ENCODE results near the gene TRPT1.
A peak's percentile ranks its signal among the peaks of the same experiment; 100 is the strongest.

Gene TRPT1

GRCh38 chr11:64238076-64238475 lies 12.1 kb upstream of the TRPT1 start:
- peaks cover 30% of the 10 kb centered on the region for H3K4me1 ChIP-seq (ENCODE audit: low read depth, poor library complexity, severe bottlenecking)
- H3K27me3 ChIP-seq (ENCODE audit: insufficient read depth, low read depth) = no peaks in the 10 kb centered on the region
- H3K79me2 ChIP-seq (ENCODE audit: insufficient read depth, low read depth) = peaks cover 10% of the 10 kb centered on the region; the same call in 1 of the 2 replicates
- H2AFZ ChIP-seq (ENCODE audit: low read depth) = no peak overlapping the region
- no peak overlapping the region for H3K9ac ChIP-seq
- TF ChIP-seq CTCF (conservative IDR thresholded peaks at IDR 0.05; ENCODE audit: low read depth, low read length) = no peak
- no peaks in the 10 kb centered on the region for H4K20me1 ChIP-seq (ENCODE audit: insufficient read depth)
- no peaks in the 10 kb centered on the region for H3K36me3 ChIP-seq (ENCODE audit: insufficient read depth)
- H3K4me3 ChIP-seq (IDR thresholded peaks at IDR 0.05; ENCODE audit: insufficient read depth, low read depth, low read length) = no peak overlapping the region
- no peak overlapping the region for H3K4me2 ChIP-seq
- no peak overlapping the region for H3K27ac ChIP-seq

- no peaks in the 10 kb centered on the region for H4K20me1 ChIP-seq (ENCODE audit: insufficient read depth)
- H2AFZ ChIP-seq (ENCODE audit: low read depth) = no peak overlapping the region
- TF ChIP-seq CTCF (conservative IDR thresholded peaks at IDR 0.05; ENCODE audit: low read depth, low read length) = no peak
- H3K4me3 ChIP-seq (IDR thresholded peaks at IDR 0.05; ENCODE audit: insufficient read depth, low read depth, low read length) = no peak overlapping the region
- H3K79me2 ChIP-seq (ENCODE audit: insufficient read depth, low read depth) = peaks cover 8% of the 10 kb centered on the region; the same call in 1 of the 2 replicates
- H3K36me3 ChIP-seq (ENCODE audit: insufficient read depth) = no peaks in the 10 kb centered on the region
- H3K27me3 ChIP-seq (ENCODE audit: insufficient read depth, low read depth) = no peaks in the 10 kb centered on the region
- H3K4me1 ChIP-seq (ENCODE audit: low read depth, poor library complexity, severe bottlenecking) = peaks cover 24% of the 10 kb centered on the region
- no peak overlapping the region for H3K4me2 ChIP-seq
- H3K9ac ChIP-seq = no peak overlapping the region
- no peak overlapping the region for H3K27ac ChIP-seq
Measured at GRCh38 chr11:64237484-64237951, 11.5 kb upstream of the TRPT1 start.

- Histone ChIP-seq H3K27ac (no peak overlapping the region), H3K27me3 (ENCODE audit: insufficient read depth, low read depth) (no peaks in the 10 kb centered on the region), H4K20me1 (ENCODE audit: insufficient read depth) (no peaks in the 10 kb centered on the region), H3K79me2 (ENCODE audit: insufficient read depth, low read depth) (no peaks in the 10 kb centered on the region), H2AFZ (ENCODE audit: low read depth) (no peak overlapping the region), H3K4me2 (peak overlapping the region; percentile 88), H3K36me3 (ENCODE audit: insufficient read depth) (no peaks in the 10 kb centered on the region), H3K9ac (peak overlapping the region; percentile 25; the same call in 1 of the 2 replicates), H3K4me1 (ENCODE audit: low read depth, poor library complexity, severe bottlenecking) (peaks cover 29% of the 10 kb centered on the region), H3K4me3 (IDR thresholded peaks at IDR 0.05; ENCODE audit: insufficient read depth, low read depth, low read length) (peak overlapping the region; percentile 40)
- TF ChIP-seq CTCF (conservative IDR thresholded peaks at IDR 0.05; ENCODE audit: low read depth, low read length) = no peak
Measured at GRCh38 chr11:64235437-64236161, 9.6 kb upstream of the TRPT1 start.

GRCh38 chr11:64234647-64235379 lies 8.8 kb upstream of the TRPT1 start:
- Histone ChIP-seq H3K27me3 (ENCODE audit: insufficient read depth, low read depth) (no peaks in the 10 kb centered on the region), H3K79me2 (ENCODE audit: insufficient read depth, low read depth) (no peaks in the 10 kb centered on the region), H3K9ac (peak overlapping the region; percentile 25; the same call in 1 of the 2 replicates), H2AFZ (ENCODE audit: low read depth) (peak overlapping the region; percentile 10; the same call in 1 of the 2 replicates), H3K4me3 (IDR thresholded peaks at IDR 0.05; ENCODE audit: insufficient read depth, low read depth, low read length) (peak overlapping the region; percentile 40), H3K27ac (no peak overlapping the region), H3K4me1 (ENCODE audit: low read depth, poor library complexity, severe bottlenecking) (peaks cover 25% of the 10 kb centered on the region), H3K4me2 (peak overlapping the region; percentile 88), H4K20me1 (ENCODE audit: insufficient read depth) (no peaks in the 10 kb centered on the region), H3K36me3 (ENCODE audit: insufficient read depth) (no peaks in the 10 kb centered on the region)
- no peak for TF ChIP-seq CTCF (conservative IDR thresholded peaks at IDR 0.05; ENCODE audit: low read depth, low read length)
